Esophagus muscularis mucosa (tissue), 4 donors: ENCODE results near the gene KIF16B. TPM values are rescaled to one million over a fixed set of nuclear protein-coding genes. Genes with fewer than 3 reads are reported as not detected.
A peak's percentile ranks its signal among the peaks of the same experiment; 100 is the strongest.

Experiments used
- DNase-seq: peaks from one replicate; pipeline ENCODE4 v3.0.0-alpha.2; 2017; ENCODE audit errors: extremely low spot score
- H3K27ac ChIP-seq, 4 donors: fragments of 200-600 bp; sonication (generic); replicated peaks in 1 of 4; 1 replicate in 3 of 4; 2 replicates in 1 of 4; pipeline ENCODE4 v1.5.1; 2016 to 2019; ENCODE audit warnings: mild to moderate bottlenecking in 1 of 4
- H3K27me3 ChIP-seq, 4 donors: fragments of 200-600 bp; sonication (generic); one replicate each; pipeline versions ENCODE4 v1.5.1 to v1.6.0; 2016 to 2019
- H3K36me3 ChIP-seq, 4 donors: fragments of 200-600 bp; sonication (generic); one replicate each; pipeline ENCODE4 v1.5.1; 2016 to 2019
- H3K4me1 ChIP-seq, 4 donors: fragments of 200-600 bp; sonication (generic); one replicate each; pipeline ENCODE4 v1.5.1; 2016 to 2019
- H3K4me3 ChIP-seq, 4 donors: fragments of 200-600 bp; sonication (generic); 1 replicate in 2 of 4; 2 replicates in 2 of 4; pipeline ENCODE4 v1.5.1; 2016 to 2019; ENCODE audit warnings: mild to moderate bottlenecking in 4 of 4, moderate library complexity in 1 of 4
- H3K9me3 ChIP-seq, 4 donors: fragments of 200-600 bp; sonication (generic); 1 replicate in 3 of 4; 2 replicates in 1 of 4; pipeline ENCODE4 v1.5.1; 2016 to 2019
- CTCF ChIP-seq, 3 experiments: fragments of 200-600 bp in 2 of 3; fragments of 450-650 bp in 1 of 3; sonication (generic) in 2 of 3; IDR thresholded peaks; one replicate each; pipeline ENCODE4 v1.5.1; 2017 to 2019; ENCODE audit warnings: antibody characterized with exemption in 3 of 3, mild to moderate bottlenecking in 2 of 3, moderate library complexity in 1 of 3
- EP300 ChIP-seq: sonication (generic); formaldehyde crosslinking; IDR thresholded peaks from one replicate; pipeline ENCODE4 v1.6.1; 2017; ENCODE audit warnings: antibody characterized with exemption
- POLR2A ChIP-seq: fragments of 450-650 bp; IDR thresholded peaks from one replicate; pipeline ENCODE4 v1.6.1; 2017; ENCODE audit warnings: antibody characterized with exemption, moderate library complexity, mild to moderate bottlenecking, low read depth
- POLR2AphosphoS5 ChIP-seq, 2 donors: sonication (generic); formaldehyde crosslinking; IDR thresholded peaks; one replicate each; pipeline ENCODE4 v1.6.1; 2017; ENCODE audit warnings: antibody characterized with exemption in 2 of 2
- WGBS: methylation state at CpG from one replicate; pipeline ENCODE4 v1.1.5; 2018; 5-methylcytosine and 5-hydroxymethylcytosine counted together
- intact Hi-C: fragments of 100-400 bp; cut with DNase I; formaldehyde crosslinking; loops from one replicate; pipeline ENCODE4 v1.15.1; 2023
- total RNA-seq, 4 donors: library from RNA; depleted of rRNA; stranded (reverse); fragments of >200 nt; gene quantifications; one replicate each; pipeline versions ENCODE4 v1.1.0 to v1.2.1, GENCODE V29; 2016

KIF16B gene
- total RNA-seq, 4 donors from 2014 or later = 15.4 to 21.1 (median 19.3) TPM

GRCh38 chr20:16459019-16459700, 114.1 kb downstream of the KIF16B start:
- 0% methylated on average over 1 of the region's 1 CpG for WGBS
- Histone ChIP-seq H3K36me3 (no peaks in the 10 kb centered on the region), H3K4me1 (peaks cover 8 to 14% (median 12%) of the 10 kb centered on the region in 4 donors), H3K27me3 (no peaks in the 10 kb centered on the region), H3K27ac (no peak overlapping the region), H3K4me3 (no peak overlapping the region), H3K9me3 (no peaks in the 10 kb centered on the region)
- intact Hi-C loops = no loop called here
- DNase-seq = peak; percentile 50
- TF ChIP-seq POLR2A (no peak), POLR2AphosphoS5 (IDR thresholded peaks at IDR 0.05) (peak; percentile 23 to 32)

GRCh38 chr20:16457514-16457913, 115.7 kb downstream of the KIF16B start:
- Histone ChIP-seq H3K27ac (no peak overlapping the region), H3K27me3 (no peaks in the 10 kb centered on the region), H3K36me3 (no peaks in the 10 kb centered on the region), H3K4me1 (peaks cover 8 to 14% (median 12%) of the 10 kb centered on the region in 4 donors), H3K4me3 (no peak overlapping the region), H3K9me3 (no peaks in the 10 kb centered on the region)
- intact Hi-C loops = no loop called here
- TF ChIP-seq POLR2AphosphoS5 (IDR thresholded peaks at IDR 0.05) = no peak
- TF ChIP-seq EP300 = no peak
- 89% methylated on average over 5 of the region's 5 CpGs for WGBS
- no peak for DNase-seq

GRCh38 chr20:16455324-16455723, 117.9 kb downstream of the KIF16B start:
- 91% methylated on average over 1 of the region's 1 CpG for WGBS
- Histone ChIP-seq H3K36me3 (peaks cover 0 to 4% (median 1%) of the 10 kb centered on the region in 4 donors), H3K9me3 (no peaks in the 10 kb centered on the region), H3K27ac (no peak overlapping the region), H3K4me1 (peaks cover 8 to 14% (median 12%) of the 10 kb centered on the region in 4 donors), H3K27me3 (no peaks in the 10 kb centered on the region), H3K4me3 (no peak overlapping the region)
- no peak for DNase-seq
- no peak for TF ChIP-seq CTCF (IDR thresholded peaks at IDR 0.05)
- no peak for TF ChIP-seq POLR2AphosphoS5 (IDR thresholded peaks at IDR 0.05)
- TF ChIP-seq EP300 = no peak
- no peak for TF ChIP-seq POLR2A
- intact Hi-C loops = no loop called here

GRCh38 chr20:16451982-16452381, 121.3 kb downstream of the KIF16B start:
- no peak for DNase-seq
- H3K27ac ChIP-seq = no peak overlapping the region
- TF ChIP-seq POLR2A = no peak
- peak in 1 of 2 donors; percentile 23 for TF ChIP-seq POLR2AphosphoS5 (IDR thresholded peaks at IDR 0.05)
- no peak for TF ChIP-seq CTCF (IDR thresholded peaks at IDR 0.05)
- H3K36me3 ChIP-seq = peaks cover 0 to 6% (median 2%) of the 10 kb centered on the region in 4 donors
- H3K4me1 ChIP-seq = no peaks in the 10 kb centered on the region
- no peaks in the 10 kb centered on the region for H3K27me3 ChIP-seq
- intact Hi-C loops = no loop called here
- H3K4me3 ChIP-seq = no peak overlapping the region
- no peaks in the 10 kb centered on the region for H3K9me3 ChIP-seq
- WGBS = 71% methylated on average over 1 of the region's 1 CpG

GRCh38 chr20:16451001-16451400, 122.2 kb downstream of the KIF16B start:
- TF ChIP-seq POLR2A (no peak), CTCF (IDR thresholded peaks at IDR 0.05) (no peak), EP300 (no peak), POLR2AphosphoS5 (IDR thresholded peaks at IDR 0.05) (no peak)
- 87% methylated on average over 8 of the region's 8 CpGs for WGBS
- DNase-seq = no peak
- H3K4me1 ChIP-seq = peaks cover 0 to 4% (median 4%) of the 10 kb centered on the region in 4 donors
- intact Hi-C loops = no loop called here
- no peaks in the 10 kb centered on the region for H3K9me3 ChIP-seq
- no peak overlapping the region for H3K4me3 ChIP-seq
- no peak overlapping the region for H3K27ac ChIP-seq
- no peaks in the 10 kb centered on the region for H3K27me3 ChIP-seq
- peaks cover 0 to 6% (median 2%) of the 10 kb centered on the region in 4 donors for H3K36me3 ChIP-seq
